ENCODE measurements around the gene MPHOSPH8.
"Not testable (repeated sequence)": the region's sequence is repeated elsewhere in the genome, so short reads cannot be mapped to it uniquely, and the experiment has no call there.

The MPHOSPH8 gene

DNA sequence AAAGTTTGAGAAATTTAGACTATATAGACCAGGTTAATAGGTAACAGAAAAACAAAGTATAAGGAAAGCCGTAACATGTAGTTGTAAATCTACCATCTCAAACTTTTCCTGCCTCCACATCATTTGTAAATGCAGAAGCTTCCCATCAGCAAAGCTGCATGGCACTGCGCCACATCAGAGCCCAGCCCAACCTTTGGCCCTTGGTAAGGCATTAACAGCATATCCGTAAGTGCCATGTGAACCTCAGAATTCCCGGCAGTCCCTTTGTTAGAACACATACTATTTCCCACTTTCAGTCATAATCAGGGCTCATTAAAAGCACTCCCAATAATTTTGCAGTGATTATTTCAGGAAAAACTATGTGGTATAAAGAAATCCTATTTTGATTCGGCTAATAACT, 51.6 kb downstream of the MPHOSPH8 start:
- peak; percentile 20 for DNase-seq

DNA sequence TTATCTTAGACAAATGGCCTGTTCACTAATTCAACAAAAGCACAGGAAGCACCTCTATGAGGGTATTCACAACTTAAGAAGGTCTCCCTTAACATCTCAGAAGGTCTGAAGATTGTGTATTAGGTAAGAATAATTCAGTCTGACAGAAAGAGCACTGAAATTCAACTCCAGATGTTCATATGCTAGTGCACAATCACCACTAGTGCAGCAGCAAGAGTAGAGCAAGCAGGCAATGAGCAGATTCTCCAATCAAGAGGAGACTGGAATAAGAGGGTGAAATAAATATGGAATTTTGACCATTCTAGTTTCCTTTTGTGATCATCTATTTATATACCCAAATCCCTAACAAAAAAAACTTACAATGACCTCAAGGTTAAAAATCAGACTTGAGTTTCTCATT, 52.0 kb downstream of the MPHOSPH8 start:
- no peak for DNase-seq

DNA sequence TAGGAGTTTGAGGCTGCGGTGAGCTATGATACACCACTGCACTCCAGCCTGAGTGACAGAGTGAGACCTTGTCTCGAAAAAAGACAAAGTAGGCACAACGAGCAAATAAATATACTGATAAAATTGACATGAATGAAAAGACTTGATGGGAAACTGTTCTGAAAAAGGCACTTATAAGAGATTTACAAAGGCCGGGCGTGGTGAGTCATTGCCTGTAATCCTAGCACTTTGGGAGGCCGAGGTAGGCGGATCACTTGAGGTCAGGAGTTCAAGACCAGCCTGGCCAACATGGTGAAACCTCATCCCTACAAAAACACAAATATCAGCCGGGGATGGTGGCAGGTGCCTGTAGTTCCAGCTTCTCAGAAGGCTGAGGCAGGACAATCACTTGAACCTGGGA, 58.0 kb downstream of the MPHOSPH8 start:
- DNase-seq: not testable (repeated sequence)

DNA sequence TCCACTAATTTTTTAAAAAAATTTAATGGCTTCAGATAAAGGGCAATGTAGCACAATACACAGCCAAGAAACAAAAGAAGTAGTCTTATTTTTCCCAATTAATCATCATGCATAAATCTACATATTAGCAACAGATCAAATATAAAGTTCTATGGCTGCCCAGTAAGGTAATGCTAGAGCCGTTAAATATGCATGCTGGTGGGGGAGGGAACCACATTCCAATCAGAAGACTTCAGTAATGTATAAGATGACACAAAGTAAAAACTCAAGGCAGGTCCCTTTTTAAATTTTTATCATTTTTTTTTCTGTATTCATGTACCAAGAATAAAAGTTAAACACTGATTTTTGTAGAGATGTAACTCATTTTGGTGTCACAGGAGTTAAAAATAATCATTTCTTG, 62.0 kb downstream of the MPHOSPH8 start:
- no peak for DNase-seq

DNA sequence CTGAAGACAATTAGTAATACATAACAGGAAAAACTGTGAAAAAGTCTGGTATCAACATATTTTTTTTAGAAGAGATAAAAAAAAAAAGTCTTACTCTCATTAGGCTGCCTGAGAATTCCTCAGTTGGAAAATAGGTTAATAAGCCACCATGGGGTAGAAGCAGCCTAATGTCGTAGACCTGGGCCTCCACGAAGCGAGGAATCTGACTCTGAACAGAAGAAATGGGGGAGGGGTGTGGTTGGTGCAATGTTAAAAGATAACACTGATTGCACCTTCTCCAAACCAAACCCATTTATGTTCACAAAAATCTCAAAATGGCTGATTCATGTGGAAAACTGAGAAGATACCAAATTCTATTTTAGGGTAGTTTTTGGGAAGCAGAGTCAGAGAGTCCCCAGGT, 62.4 kb downstream of the MPHOSPH8 start:
- no peak for DNase-seq

DNA sequence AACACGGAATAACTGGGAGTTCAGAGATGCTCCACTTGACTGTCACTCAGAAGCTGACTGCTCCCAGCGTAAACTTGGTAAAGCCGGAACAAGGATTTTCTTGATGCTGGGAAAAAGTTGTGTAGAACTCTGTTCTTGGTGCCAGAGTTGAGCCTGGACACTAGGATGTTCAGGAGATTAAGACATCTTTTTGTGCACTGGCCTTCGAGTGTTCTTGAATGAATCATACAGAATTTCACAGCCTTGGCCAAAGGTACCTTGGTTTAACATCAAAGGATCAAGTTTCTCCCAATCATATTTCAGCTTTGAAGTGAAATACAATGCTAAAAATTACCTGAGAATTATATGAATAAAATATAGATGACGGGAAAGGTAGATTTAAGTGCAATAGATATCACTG, 67.5 kb downstream of the MPHOSPH8 start:
- not testable (repeated sequence) for DNase-seq

DNA sequence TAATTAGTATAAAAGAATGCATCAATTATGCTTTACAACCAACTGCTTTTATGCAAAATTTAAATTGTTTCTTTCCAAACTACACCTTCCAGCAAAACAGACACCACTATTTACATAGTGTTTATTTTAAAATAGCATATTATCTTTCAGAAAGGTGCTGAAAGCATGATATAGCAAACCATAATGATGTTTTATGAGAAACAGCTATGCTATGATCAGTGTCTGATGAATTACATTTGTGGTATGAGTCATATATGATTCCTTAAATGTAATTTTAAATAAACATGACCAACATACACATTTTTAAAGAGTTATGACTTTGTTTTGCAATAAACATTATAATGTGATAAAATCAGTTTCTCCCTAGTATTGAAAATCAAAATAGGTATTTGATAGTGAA, 68.2 kb downstream of the MPHOSPH8 start:
- DNase-seq: not testable (repeated sequence)

DNA sequence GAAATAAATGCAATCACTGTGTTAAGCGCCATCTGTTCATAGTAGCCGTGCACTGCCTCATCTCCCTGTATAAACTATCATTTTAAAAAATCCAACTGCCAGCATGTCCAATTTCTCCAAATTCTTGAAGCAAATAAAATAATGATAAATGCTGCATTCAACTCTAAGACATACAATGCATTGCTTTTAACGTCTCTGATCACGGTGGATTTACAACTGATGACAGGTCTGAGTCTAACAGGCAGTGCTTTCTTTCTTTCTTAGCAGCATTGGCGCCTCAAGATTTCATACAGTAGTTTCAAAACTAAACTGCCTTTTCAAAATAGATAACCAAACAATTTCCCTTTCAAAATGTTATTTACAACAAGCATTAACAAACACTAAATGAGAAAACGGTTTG, 70.8 kb downstream of the MPHOSPH8 start:
- not testable (repeated sequence) for DNase-seq

DNA sequence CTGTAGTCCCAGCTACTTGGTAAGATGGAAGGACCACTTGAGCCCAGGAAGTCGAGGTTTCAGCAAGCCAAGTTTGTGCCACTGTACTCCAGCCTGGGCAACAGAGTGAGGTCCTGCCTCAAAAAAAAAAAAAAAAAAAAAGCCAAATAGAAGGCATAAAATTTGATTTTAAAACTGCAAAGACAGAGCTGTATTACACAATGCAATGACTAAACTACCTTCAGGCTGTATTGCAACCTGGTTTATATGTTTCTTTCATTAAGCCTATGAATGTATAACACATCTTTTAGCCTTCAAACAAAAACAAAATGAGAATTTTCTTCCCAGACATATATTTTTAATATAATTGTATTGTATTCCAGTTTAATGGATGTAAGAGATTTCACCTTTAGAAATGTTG, 75.6 kb downstream of the MPHOSPH8 start:
- not testable (repeated sequence) for DNase-seq

DNA sequence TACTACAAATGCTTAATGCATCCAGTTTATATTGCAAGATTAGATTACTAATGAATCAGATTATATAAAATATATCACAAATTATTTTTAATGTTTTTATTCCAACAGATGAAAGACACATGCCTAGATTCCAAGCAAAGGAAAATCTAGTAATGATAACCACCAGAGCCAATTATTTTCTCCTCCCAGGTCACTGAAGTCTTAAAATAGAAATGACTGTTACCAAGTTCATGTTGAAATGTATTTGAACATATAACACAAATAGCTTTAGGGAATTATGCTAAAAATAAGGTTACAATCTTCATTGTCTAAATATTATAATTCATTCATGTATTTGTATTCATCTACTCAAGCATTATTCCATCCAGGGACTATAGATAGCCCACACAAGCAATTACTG, 76.3 kb downstream of the MPHOSPH8 start:
- not testable (repeated sequence) for DNase-seq

DNA sequence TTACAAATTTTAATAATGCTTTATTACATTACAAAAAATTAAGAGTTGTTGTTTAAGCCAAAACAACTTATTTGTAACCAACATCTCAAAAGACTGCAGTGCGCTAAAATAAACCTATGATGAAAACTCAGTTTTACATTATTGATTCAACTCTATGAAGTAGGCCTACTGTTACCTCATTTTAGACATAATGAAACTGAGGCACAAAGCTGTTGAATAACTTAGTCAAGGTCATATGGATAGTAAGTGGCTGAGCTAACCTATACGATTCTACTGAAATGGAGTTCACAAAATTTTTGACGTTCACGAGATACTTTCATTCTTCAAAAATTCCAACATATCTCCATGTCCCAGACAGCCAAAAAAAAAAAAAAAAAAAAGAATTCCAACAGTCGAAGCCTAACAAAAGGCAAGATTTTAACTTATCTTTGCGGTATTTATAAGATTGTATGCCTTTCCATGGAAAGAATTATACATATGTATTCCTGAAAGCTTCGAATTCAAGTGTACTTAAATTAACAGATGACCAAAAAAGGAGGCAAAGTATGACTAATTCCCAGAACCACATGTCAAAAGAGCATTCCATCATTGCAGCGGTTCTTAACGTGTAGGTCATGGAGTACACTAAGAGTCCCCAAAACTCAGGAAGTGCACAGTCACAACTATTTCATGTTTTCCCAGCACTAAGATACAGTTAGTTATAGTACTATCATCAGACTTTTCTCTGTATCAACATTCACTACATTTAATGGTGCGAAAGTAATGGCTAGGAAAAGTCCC, 79.9 kb downstream of the MPHOSPH8 start:
- no peak for DNase-seq

DNA sequence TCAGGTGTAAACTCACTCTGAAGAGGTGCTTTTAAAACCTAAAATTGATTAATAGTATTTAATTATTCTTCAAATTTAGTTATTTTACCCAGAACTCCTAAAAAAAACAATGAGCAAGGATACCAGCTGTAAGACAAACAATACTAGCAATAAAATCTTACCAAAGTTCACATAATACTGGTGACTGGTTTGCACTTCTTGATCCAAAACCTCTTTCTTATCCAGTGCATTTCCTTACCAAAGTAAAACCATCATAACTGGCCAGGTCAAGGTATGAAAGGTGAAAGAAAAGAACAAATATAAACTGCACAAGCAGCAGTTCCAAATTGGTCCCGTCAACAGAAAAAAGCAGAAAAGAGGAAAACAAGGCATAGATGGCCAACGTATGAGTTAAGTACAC, 86.6 kb downstream of the MPHOSPH8 start:
- DNase-seq: no peak
